ENCODE results near the gene TNS1. TPM values are rescaled to one million over a fixed set of nuclear protein-coding genes. Genes with fewer than 3 reads are reported as not detected.

Gene TNS1
- total and polyA plus RNA-seq, 2 experiments from 2014 or later = 16.2 to 27.6 TPM

GRCh38 chr2:217832987-217833386 is 169.8 kb downstream of the TNS1 start:
- Histone ChIP-seq H3K4me2 (no peak overlapping the region), H3K4me1 (ENCODE audit: insufficient read depth) (peaks cover 12% of the 10 kb centered on the region), H4K20me1 (ENCODE audit: insufficient read depth, poor library complexity, severe bottlenecking) (no peaks in the 10 kb centered on the region), H3K27ac (no peak overlapping the region), H3K36me3 (replicated peaks; ENCODE audit: insufficient read depth, low read depth) (no peaks in the 10 kb centered on the region), H3K27me3 (no peaks in the 10 kb centered on the region), H3K79me2 (no peaks in the 10 kb centered on the region), H3K4me3 (no peak overlapping the region), H3K9me3 (ENCODE audit: low read depth) (no peaks in the 10 kb centered on the region), H3K9me2 (replicated peaks; ENCODE audit: insufficient read depth) (no peaks in the 10 kb centered on the region), H2AFZ (no peak overlapping the region)
- 96% methylated on average over 15 of the region's 15 CpGs for WGBS (ENCODE audit: low lambda C conversion rate, missing lambda C conversion rate)
- DNase-seq (ENCODE audit: low spot score) = no peak
- TF ChIP-seq EZH2phosphoT487 (IDR thresholded peaks at IDR 0.05; ENCODE audit: low read depth, severe bottlenecking, unreplicated experiment) (no peak), EZH2 (IDR thresholded peaks at IDR 0.05; ENCODE audit: borderline replicate concordance) (no peak), CTCF (IDR thresholded peaks at IDR 0.05; ENCODE audit: poor library complexity) (no peak)

- Histone ChIP-seq H2AFZ (no peak overlapping the region), H3K4me1 (ENCODE audit: insufficient read depth) (peaks cover 8% of the 10 kb centered on the region), H3K4me3 (no peak overlapping the region), H3K4me2 (no peak overlapping the region), H4K20me1 (ENCODE audit: insufficient read depth, poor library complexity, severe bottlenecking) (no peaks in the 10 kb centered on the region), H3K9me3 (ENCODE audit: low read depth) (no peaks in the 10 kb centered on the region), H3K27ac (no peak overlapping the region), H3K36me3 (replicated peaks; ENCODE audit: insufficient read depth, low read depth) (no peaks in the 10 kb centered on the region), H3K9me2 (replicated peaks; ENCODE audit: insufficient read depth) (no peaks in the 10 kb centered on the region), H3K79me2 (no peaks in the 10 kb centered on the region), H3K27me3 (no peaks in the 10 kb centered on the region)
- TF ChIP-seq EZH2phosphoT487 (IDR thresholded peaks at IDR 0.05; ENCODE audit: low read depth, severe bottlenecking, unreplicated experiment) (no peak), CTCF (IDR thresholded peaks at IDR 0.05; ENCODE audit: poor library complexity) (no peak), EZH2 (IDR thresholded peaks at IDR 0.05; ENCODE audit: borderline replicate concordance) (no peak)
- 91% methylated on average over 5 of the region's 5 CpGs for WGBS (ENCODE audit: low lambda C conversion rate, missing lambda C conversion rate)
- no peak for DNase-seq (ENCODE audit: low spot score)
Measured at GRCh38 chr2:217832115-217832514, 170.7 kb downstream of the TNS1 start.

- Histone ChIP-seq H3K9me3 (ENCODE audit: low read depth) (no peaks in the 10 kb centered on the region), H3K27ac (no peak overlapping the region), H3K4me2 (no peak overlapping the region), H3K27me3 (no peaks in the 10 kb centered on the region), H3K79me2 (no peaks in the 10 kb centered on the region), H2AFZ (no peak overlapping the region), H3K4me3 (no peak overlapping the region), H4K20me1 (ENCODE audit: insufficient read depth, poor library complexity, severe bottlenecking) (no peaks in the 10 kb centered on the region), H3K36me3 (replicated peaks; ENCODE audit: insufficient read depth, low read depth) (no peaks in the 10 kb centered on the region), H3K4me1 (ENCODE audit: insufficient read depth) (no peaks in the 10 kb centered on the region), H3K9me2 (replicated peaks; ENCODE audit: insufficient read depth) (no peaks in the 10 kb centered on the region)
- TF ChIP-seq EZH2phosphoT487 (IDR thresholded peaks at IDR 0.05; ENCODE audit: low read depth, severe bottlenecking, unreplicated experiment) (no peak), CTCF (IDR thresholded peaks at IDR 0.05; ENCODE audit: poor library complexity) (no peak), EZH2 (IDR thresholded peaks at IDR 0.05; ENCODE audit: borderline replicate concordance) (no peak)
- WGBS (ENCODE audit: low lambda C conversion rate, missing lambda C conversion rate) = 93% methylated on average over 10 of the region's 10 CpGs
- no peak for DNase-seq (ENCODE audit: low spot score)
Measured at GRCh38 chr2:217831306-217831705, 171.5 kb downstream of the TNS1 start.

DNA sequence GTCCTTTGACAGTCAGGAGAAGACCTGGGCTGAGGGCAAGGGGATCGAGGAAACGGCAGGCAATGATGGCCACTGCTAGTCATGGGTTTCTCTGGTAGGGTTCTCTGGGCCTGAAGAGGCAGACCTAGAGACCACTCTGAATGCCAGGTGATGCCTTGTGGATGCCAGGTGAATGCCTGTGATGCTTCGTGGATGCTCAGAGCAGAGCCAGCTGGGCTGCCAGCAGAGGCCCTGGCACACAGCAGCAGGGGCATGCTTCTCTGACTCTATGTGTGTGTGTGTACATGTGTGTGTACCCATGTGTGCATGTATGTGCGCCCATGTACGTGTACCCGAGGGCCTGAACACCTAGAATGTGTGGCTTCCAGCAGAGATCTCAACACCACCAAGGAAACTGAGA is 172.0 kb downstream of the TNS1 start:
- Histone ChIP-seq H3K4me3 (no peak overlapping the region), H4K20me1 (ENCODE audit: insufficient read depth, poor library complexity, severe bottlenecking) (no peaks in the 10 kb centered on the region), H3K79me2 (no peaks in the 10 kb centered on the region), H3K4me1 (ENCODE audit: insufficient read depth) (no peaks in the 10 kb centered on the region), H3K9me3 (ENCODE audit: low read depth) (no peaks in the 10 kb centered on the region), H3K36me3 (replicated peaks; ENCODE audit: insufficient read depth, low read depth) (no peaks in the 10 kb centered on the region), H3K27ac (no peak overlapping the region), H2AFZ (no peak overlapping the region), H3K9me2 (replicated peaks; ENCODE audit: insufficient read depth) (no peaks in the 10 kb centered on the region), H3K27me3 (no peaks in the 10 kb centered on the region), H3K4me2 (no peak overlapping the region)
- 95% methylated on average over 6 of the region's 6 CpGs for WGBS (ENCODE audit: low lambda C conversion rate, missing lambda C conversion rate)
- no peak for TF ChIP-seq CTCF (IDR thresholded peaks at IDR 0.05; ENCODE audit: poor library complexity)
- no peak for TF ChIP-seq EZH2phosphoT487 (IDR thresholded peaks at IDR 0.05; ENCODE audit: low read depth, severe bottlenecking, unreplicated experiment)
- TF ChIP-seq EZH2 (IDR thresholded peaks at IDR 0.05; ENCODE audit: borderline replicate concordance) = no peak
- no peak for DNase-seq (ENCODE audit: low spot score)

Measured in hepatocyte (in vitro differentiated cells).